UCSD-AML1 (cell line): Measurements from ENCODE around the gene KLHL29.

ENCODE experiments used
- DNase-seq: peaks from one replicate; lab custom pipeline; 2025; ENCODE audit not compliant: unreplicated experiment; lab: John Stamatoyannopoulos, UW

The KLHL29 gene

DNA sequence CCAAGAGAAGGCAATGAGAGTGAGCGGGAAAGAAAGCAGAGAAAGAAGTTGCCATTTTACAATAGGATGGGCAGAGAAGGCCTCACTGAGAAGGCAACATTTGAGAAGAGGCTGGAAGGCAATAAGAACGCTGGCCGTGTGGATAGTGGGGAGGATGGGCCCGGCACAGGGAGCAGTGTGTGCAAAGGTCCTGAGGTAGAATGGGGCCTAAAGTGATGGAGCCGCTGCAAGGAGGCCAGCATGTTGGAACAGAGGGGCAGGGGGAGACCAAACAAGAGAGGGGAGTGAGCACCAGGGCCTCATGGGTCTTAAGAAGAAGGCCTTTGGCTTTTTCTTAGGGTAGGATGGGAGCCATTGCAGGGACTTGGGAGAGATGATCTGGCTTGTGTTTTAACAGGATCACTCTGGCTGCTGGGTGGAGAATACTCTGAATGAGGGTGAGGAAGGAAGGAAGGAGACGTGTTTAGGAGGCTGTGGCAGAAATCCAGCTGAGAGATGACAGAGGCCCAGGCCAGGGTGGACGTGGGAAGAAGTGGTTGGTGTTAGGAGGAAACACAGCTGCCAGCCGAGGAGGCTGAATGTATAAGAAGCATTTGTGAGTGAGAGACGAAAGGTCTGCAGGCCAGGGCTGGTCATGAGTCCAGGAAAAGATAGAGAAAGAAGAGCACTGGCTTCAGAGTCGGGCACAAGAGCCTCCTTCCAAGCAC lies 159.8 kb downstream of the KLHL29 start:
- DNase-seq, result no peak

DNA sequence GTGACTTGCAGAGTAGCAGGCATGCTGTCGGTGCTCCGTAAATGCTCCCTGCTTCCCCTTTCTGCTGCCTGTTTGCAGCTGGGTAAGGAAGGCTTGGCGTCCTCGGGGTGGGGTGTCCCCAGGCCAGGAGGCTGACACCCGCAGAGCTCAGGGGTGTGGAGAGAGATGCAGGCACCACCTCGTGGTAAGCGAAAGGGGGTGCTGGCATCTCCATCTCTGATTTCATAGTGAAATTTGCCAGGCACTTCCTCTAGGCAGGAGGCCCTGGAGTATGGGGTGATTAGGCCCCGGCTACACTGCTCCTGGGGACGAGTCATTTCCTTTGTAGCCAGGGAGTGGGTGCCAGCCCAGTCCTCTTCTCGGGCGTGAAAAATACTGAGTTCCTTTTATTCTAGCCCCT lies 160.4 kb downstream of the KLHL29 start:
- peak; percentile 35 for DNase-seq

- no peak for DNase-seq
Observed at GRCh38 chr2:23545811-23546210, 160.8 kb downstream of the KLHL29 start.

- DNase-seq, result no peak
Observed at GRCh38 chr2:23546913-23547312, 161.9 kb downstream of the KLHL29 start.

DNA sequence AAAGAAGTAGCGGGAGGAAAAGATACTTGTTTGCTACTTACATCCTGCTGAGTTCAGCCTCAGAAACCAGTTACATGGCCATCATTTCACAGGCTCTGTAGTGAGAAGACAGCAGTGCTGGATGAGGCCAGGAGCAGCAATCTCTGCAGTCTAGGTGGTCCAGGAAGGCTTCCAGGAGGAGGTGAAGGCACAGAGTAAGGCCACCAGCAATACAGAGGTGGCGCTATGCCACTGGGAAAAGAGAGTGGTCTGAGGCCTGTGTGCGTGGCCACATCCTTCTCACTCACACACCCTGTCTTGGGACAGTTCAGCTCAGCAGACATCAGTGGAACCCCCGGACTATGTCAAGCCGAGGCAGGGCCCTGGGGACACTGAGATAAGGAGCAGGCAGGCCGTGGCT lies 162.7 kb downstream of the KLHL29 start:
- no peak for DNase-seq

- no peak for DNase-seq
Observed at GRCh38 chr2:23548143-23548769, 163.3 kb downstream of the KLHL29 start.

GRCh38 chr2:23549051-23549450 lies 164.1 kb downstream of the KLHL29 start:
- no peak for DNase-seq

DNA sequence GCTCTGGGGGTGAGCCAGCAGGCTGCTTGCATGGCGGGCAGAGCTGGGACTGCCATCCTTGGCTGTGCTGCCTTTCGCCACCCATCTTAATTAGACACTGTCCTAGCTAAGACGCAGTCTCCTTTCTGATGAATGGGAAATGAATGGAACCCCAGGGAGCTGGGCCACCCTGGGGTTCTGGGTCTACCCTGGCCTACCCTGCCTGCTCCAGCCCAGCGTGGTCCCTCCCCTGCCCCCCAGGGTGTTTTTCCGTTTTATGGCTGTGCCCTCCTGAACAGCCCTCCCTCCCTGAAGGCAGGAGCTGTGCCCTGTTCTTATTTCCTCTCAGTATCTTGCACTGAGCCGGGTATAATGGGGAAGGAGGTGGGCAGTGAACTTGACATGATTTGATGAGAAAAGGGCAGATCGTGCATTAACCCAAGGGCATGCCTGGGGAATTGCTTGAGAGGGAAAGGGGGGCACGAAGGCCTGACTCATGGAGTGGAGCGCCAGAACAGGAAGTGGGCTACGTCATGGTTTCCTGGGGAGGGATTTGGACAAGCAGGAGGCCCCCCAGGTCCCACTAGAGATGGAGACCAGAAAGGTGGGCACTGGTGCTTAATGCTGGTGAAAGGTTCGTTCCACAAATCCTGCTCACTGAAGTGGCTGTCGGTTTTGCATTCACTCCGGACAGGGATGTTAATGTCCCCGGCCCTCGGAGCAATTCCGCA lies 165.0 kb downstream of the KLHL29 start:
- no peak for DNase-seq

- no peak for DNase-seq
Observed at GRCh38 chr2:23550553-23550952, 165.6 kb downstream of the KLHL29 start.

GRCh38 chr2:23551875-23552274 lies 166.9 kb downstream of the KLHL29 start:
- DNase-seq, result no peak

DNA sequence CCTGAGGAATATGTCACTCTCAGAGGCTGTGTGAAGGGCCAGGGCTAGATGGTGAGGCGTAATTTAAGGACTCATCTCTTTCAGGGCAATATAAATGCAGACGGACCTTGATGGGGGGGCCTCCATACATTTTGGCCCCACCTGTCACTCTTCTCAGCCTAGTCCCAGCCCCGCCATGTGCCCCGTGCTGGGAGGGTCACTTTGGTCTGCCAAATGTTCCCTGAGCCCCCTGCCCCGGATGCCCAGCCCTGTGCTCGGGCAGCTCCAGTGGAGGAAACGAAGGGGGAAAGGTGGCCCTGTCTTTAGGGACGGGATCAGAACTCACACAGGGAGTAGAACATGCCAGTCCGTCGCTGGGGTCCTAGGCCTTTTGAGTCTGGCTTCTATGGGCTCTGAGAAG lies 168.6 kb downstream of the KLHL29 start:
- DNase-seq, result no peak

GRCh38 chr2:23554054-23554697 lies 169.2 kb downstream of the KLHL29 start:
- no peak for DNase-seq

- DNase-seq, result no peak
Observed at GRCh38 chr2:23555944-23556343, 171.0 kb downstream of the KLHL29 start.

DNA sequence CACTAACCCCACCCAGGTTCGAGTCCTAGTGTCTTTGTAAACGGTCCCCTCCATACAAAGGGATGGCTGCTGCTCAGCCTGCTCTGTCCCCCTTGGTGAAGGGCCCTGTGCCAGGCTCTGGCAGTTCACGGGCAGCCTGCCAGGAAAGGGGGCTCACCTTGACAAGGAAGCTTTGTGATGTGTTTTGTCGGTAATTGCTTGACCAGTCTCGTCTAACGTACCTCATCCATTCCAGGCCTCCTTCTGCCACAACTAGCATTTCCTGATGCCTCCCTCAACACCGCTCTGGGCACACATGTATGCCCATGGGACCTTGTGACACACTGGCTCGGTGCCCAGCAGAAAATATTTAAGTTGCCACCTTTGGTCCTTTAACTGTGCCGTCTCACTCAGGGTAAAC lies 171.9 kb downstream of the KLHL29 start:
- DNase-seq, result no peak

DNA sequence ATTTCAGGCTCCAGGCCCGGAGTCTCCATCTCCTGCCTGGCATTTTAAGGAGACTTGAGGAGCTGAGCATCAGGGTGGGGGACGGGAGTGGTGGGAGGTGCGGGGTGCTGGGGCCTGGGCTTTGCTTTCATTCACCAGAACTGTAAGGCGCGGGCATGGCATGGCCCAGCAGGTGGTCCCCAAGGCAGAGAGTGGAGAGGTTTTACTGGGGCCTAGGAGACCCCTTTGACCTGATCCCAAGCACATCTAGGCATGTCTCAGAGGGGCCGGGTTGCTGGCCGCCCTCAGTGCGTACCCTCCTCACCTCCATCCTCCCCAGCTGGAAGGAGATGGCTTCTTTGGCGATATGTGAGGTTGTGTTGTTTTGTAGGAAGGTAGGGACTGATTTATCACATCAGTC lies 172.5 kb downstream of the KLHL29 start:
- DNase-seq, result no peak

GRCh38 chr2:23559561-23560239 lies 174.7 kb downstream of the KLHL29 start:
- no peak for DNase-seq

DNA sequence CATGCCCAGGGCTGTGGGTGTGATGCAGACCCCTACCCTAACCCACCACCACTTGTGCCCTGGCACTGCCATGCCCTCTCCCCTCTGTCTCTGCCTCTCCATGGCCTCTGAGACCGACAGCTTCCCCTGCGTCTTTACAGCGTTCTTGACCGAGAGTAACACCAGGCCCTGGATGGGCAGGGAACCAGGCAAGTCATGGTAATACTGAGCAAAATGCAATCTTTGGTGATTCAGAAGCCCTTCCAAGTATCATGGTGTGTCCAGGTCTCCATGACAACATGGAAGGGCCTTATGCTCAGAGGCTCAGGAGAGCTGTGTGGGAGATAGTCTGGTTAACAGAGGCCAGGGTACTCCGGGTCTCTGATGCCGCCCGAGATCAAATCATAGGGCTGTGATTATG lies 176.1 kb downstream of the KLHL29 start:
- no peak for DNase-seq

DNA sequence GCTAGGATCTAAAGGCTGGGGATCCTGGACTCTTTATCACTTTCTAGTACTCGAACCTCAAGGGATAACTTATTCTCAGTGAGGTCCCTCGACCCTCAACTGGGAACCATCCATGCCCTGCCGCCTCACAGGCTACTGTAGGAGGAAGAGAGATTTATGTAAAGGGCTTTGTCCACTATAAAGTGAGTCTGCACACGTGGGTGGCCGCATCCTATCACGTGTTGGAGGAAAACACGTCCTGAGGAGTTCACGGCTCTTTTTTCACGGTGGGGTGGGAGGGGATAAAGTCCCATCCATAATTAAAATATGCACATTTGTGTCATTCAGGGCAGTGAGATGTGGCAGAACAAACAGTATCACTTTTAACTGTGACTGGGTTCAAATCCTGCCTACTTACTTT lies 176.6 kb downstream of the KLHL29 start:
- no peak for DNase-seq

DNA sequence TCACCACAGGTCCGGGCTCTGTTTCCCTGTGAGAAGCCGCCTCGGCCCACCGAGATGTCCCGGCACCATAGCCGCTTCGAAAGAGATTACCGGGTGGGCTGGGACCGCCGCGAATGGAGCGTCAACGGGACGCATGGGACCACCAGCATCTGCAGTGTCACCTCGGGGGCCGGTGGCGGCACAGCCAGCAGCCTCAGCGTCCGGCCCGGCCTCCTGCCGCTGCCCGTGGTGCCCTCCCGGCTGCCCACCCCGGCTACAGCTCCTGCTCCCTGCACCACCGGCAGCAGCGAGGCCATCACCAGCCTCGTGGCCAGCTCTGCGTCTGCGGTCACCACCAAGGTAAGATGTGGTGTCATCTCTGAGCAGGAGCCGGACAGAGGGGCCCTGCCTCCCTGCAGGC lies 177.2 kb downstream of the KLHL29 start:
- no peak for DNase-seq

GRCh38 chr2:23563151-23563550 lies 178.2 kb downstream of the KLHL29 start:
- DNase-seq, result no peak
